ENCODE results near the gene LRRTM4. TPM values are rescaled to one million over a fixed set of nuclear protein-coding genes. Genes with fewer than 3 reads are reported as not detected.

The LRRTM4 gene
- total RNA-seq, 2 donors from 2014 or later: 0.24 TPM; not detected in 1

- Histone ChIP-seq H3K27ac (no peak overlapping the region), H3K27me3 (no peaks in the 10 kb centered on the region), H3K4me3 (no peak overlapping the region), H3K4me1 (no peaks in the 10 kb centered on the region), H3K9me3 (no peaks in the 10 kb centered on the region), H3K36me3 (no peaks in the 10 kb centered on the region)
- TF ChIP-seq, protein P1, sequence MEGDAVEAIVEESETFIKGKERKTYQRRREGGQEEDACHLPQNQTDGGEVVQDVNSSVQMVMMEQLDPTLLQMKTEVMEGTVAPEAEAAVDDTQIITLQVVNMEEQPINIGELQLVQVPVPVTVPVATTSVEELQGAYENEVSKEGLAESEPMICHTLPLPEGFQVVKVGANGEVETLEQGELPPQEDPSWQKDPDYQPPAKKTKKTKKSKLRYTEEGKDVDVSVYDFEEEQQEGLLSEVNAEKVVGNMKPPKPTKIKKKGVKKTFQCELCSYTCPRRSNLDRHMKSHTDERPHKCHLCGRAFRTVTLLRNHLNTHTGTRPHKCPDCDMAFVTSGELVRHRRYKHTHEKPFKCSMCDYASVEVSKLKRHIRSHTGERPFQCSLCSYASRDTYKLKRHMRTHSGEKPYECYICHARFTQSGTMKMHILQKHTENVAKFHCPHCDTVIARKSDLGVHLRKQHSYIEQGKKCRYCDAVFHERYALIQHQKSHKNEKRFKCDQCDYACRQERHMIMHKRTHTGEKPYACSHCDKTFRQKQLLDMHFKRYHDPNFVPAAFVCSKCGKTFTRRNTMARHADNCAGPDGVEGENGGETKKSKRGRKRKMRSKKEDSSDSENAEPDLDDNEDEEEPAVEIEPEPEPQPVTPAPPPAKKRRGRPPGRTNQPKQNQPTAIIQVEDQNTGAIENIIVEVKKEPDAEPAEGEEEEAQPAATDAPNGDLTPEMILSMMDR (IDR thresholded peaks at IDR 0.05): no peak
- DNase-seq (ENCODE audit: low spot score): no peak
Measured at GRCh38 chr2:76997296-76997695, 524.9 kb downstream of the LRRTM4 start.

DNA sequence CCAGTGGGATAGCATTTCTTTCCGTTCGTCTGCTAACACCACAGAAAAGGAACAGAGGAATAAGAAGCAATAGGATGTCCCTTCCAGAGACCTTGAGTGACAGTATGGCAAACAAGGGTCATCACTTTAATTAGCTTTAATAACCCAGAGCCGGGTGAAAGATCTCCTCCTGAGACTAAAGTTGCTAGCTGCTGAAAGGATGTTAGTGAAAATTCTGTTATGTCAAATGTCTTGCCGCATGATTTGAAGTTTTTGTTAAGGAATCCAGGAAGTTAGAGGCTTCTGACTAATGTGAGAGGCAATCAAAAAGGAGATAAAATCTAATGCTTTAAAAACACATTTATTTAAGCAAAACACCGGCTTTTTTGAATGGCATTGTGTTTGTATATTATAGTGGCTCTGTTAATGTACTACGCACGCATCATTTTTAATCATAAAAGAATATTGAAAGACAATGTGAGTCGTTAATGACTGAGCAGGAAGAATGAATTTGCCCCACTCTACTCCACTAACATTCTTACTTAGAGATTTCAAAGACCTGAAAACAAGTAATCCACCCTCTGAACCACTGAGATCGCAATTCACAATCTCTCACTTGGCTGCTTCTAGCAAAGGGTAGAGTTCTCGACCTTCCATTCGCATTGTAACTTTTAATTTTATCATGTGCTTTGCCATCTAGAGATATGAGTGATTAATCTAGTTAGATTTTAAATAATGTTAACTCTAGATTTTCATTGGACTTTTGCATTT lies 536.6 kb downstream of the LRRTM4 start:
- H3K36me3 ChIP-seq: no peaks in the 10 kb centered on the region
- H3K4me1 ChIP-seq: no peaks in the 10 kb centered on the region
- no peak for DNase-seq (ENCODE audit: low spot score)
- H3K27me3 ChIP-seq: no peaks in the 10 kb centered on the region
- TF ChIP-seq, protein P1 (IDR thresholded peaks at IDR 0.05): no peak
- H3K27ac ChIP-seq: no peak overlapping the region
- H3K9me3 ChIP-seq: no peaks in the 10 kb centered on the region
- H3K4me3 ChIP-seq: no peak overlapping the region

DNA sequence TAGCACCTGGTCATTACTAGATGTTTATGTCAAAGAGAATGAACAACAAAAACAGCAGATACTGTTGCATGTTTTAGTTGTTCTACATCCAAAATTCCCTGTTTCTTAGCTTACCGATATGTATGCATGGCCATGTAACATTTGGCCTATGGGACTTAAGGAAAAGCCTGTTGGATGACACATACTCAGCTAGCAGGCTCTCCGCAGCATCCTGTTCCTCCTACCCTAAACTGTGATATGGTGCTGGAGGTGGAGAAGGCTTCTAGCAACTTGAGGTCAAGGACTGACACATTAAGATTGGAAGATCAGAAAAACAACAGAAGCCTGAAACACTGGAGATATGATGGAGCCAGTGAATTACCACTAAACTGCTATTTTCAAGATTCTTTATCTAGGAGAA lies 537.8 kb downstream of the LRRTM4 start:
- TF ChIP-seq, protein P1 (IDR thresholded peaks at IDR 0.05): no peak

DNA sequence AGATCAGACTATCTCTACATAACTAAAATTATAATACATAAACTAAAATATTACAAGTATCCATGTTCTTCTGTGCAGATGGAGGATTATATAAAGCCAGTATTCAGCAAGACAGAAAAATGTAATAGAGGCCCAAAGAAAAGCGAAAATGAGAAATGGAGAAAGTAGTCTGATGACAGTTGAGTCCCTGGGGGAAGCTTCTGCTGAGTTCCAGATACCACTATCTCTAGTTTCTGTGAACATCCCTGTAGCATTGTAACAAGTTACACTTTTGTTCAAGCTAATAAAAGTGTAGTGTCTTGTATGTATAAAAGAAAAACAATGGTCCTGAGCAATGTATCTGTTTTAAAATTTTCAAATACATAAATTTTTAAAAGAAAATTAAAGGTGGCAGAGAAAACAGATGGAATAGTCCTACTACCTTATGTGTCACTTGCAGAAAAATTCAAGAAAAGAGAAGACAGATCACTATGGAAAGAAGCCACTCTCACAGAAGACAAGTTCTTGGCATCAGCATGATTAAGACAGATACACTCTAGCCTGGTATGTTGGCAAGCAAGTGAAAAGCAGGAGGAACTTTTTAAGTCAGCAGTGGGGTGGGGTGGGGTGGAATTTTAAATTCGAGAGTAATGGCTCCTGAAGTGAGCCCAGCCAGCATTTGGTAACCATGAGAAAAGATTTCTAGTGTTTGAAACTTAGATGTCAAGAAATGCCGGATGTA lies 541.9 kb downstream of the LRRTM4 start:
- Histone ChIP-seq H3K36me3 (no peaks in the 10 kb centered on the region), H3K9me3 (no peaks in the 10 kb centered on the region), H3K4me1 (no peaks in the 10 kb centered on the region), H3K4me3 (no peak overlapping the region), H3K27me3 (no peaks in the 10 kb centered on the region), H3K27ac (no peak overlapping the region)
- DNase-seq (ENCODE audit: low spot score): no peak
- TF ChIP-seq, protein P1 (IDR thresholded peaks at IDR 0.05): no peak

More for the DNA sequence above, 537.8 kb downstream of the LRRTM4 start:
- no peaks in the 10 kb centered on the region for H3K27me3 ChIP-seq
- no peaks in the 10 kb centered on the region for H3K36me3 ChIP-seq
- H3K4me1 ChIP-seq: no peaks in the 10 kb centered on the region
- no peak overlapping the region for H3K4me3 ChIP-seq
- no peaks in the 10 kb centered on the region for H3K9me3 ChIP-seq
- no peak for DNase-seq (ENCODE audit: low spot score)
- no peak overlapping the region for H3K27ac ChIP-seq

DNA sequence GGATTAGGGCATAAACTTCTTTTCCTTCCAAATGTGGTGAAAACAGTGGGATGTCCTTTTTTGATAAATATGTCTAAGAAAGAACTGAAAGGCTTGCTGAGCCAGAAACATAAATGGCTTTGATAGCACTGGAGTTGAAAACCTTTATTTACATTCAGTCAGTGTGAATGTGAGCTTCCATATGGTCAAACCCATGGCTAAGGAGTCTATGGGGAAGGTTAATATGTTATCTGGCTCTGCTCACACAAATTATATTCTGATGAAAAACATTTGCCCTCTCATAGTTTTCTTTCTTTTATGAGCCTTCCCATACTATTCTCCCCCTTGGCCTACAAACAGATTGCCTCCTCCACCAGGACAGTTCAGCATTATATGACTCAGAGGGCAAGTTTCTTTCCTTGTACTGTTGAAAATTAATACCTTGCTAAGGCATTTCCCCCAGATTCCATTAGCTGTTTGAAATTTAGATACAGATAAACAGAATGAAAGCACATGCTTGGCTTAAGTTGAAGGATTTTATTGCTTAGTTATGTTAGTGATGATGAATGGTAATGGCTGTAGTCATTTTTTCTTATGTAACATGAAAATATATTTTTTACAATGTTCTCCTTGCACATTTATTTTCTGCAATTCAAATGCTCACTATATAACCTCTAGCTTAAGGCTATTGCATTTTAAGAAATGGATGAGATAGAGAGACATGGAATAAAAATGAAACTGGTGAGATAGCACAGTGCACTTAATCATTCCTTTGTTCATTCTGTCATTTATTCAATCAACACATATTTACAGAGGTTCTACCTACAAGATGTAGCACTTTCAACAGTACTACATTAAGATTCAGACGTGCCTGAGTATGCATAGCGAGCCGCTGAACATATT lies 544.1 kb downstream of the LRRTM4 start:
- H3K27ac ChIP-seq: no peak overlapping the region
- TF ChIP-seq, protein P1 (IDR thresholded peaks at IDR 0.05): no peak
- no peaks in the 10 kb centered on the region for H3K27me3 ChIP-seq
- no peak overlapping the region for H3K4me3 ChIP-seq
- no peaks in the 10 kb centered on the region for H3K9me3 ChIP-seq
- H3K4me1 ChIP-seq: no peaks in the 10 kb centered on the region
- DNase-seq (ENCODE audit: low spot score): no peak
- H3K36me3 ChIP-seq: no peaks in the 10 kb centered on the region

Measured in right atrium auricular region (tissue), 2 donors.